Stimulated activated CD4-positive, alpha-beta T cell treated with anti-CD3 and anti-CD28 coated beads, TNF-alpha, amount 100 ng/mL, for 48 hours (primary cell): Measurements from ENCODE around the gene ATP10D.
"Not testable (repeated sequence)": the region's sequence is repeated elsewhere in the genome, so short reads cannot be mapped to it uniquely, and the experiment has no call there.

Source experiments
- DNase-seq, 3 donors: peaks; one replicate each; pipeline ENCODE4 v3.0.0-alpha.2; 2020; ENCODE audit warnings: low read depth in 3 of 3

ATP10D gene

GRCh38 chr4:47486727-47487126, 1.7 kb downstream of the ATP10D start:
- not testable (repeated sequence) for DNase-seq

GRCh38 chr4:47488706-47489105, 3.6 kb downstream of the ATP10D start:
- no peak for DNase-seq

- DNase-seq: no peak
Observed at GRCh38 chr4:47490550-47490949, 5.5 kb downstream of the ATP10D start.

GRCh38 chr4:47493238-47494123, 8.4 kb downstream of the ATP10D start:
- no peak for DNase-seq

- DNase-seq: no peak
Observed at GRCh38 chr4:47494124-47494430, 9.0 kb downstream of the ATP10D start.

GRCh38 chr4:47498899-47499298, 13.8 kb downstream of the ATP10D start:
- DNase-seq: no peak

GRCh38 chr4:47499700-47500099, 14.6 kb downstream of the ATP10D start:
- DNase-seq: no peak

- DNase-seq: no peak
Observed at GRCh38 chr4:47500776-47501175, 15.7 kb downstream of the ATP10D start.

GRCh38 chr4:47505147-47505546, 20.1 kb downstream of the ATP10D start:
- no peak for DNase-seq

GRCh38 chr4:47505666-47506065, 20.6 kb downstream of the ATP10D start:
- no peak for DNase-seq

- DNase-seq: no peak
Observed at GRCh38 chr4:47510506-47511143, 25.6 kb downstream of the ATP10D start.

- DNase-seq: no peak
Observed at GRCh38 chr4:47513461-47513860, 28.4 kb downstream of the ATP10D start.

GRCh38 chr4:47519239-47519883, 34.3 kb downstream of the ATP10D start:
- no peak for DNase-seq

GRCh38 chr4:47525154-47525819, 40.2 kb downstream of the ATP10D start:
- no peak for DNase-seq

GRCh38 chr4:47526281-47526680, 41.2 kb downstream of the ATP10D start:
- no peak for DNase-seq

- DNase-seq: not testable (repeated sequence)
Observed at GRCh38 chr4:47528646-47529045, 43.6 kb downstream of the ATP10D start.

GRCh38 chr4:47530801-47531200, 45.7 kb downstream of the ATP10D start:
- no peak for DNase-seq

- peak in 1 of 3 donors; percentile 8 for DNase-seq
Observed at GRCh38 chr4:47531241-47531953, 46.3 kb downstream of the ATP10D start.

GRCh38 chr4:47531954-47532321, 46.9 kb downstream of the ATP10D start:
- no peak for DNase-seq

GRCh38 chr4:47532658-47533057, 47.6 kb downstream of the ATP10D start:
- no peak for DNase-seq

- no peak for DNase-seq
Observed at GRCh38 chr4:47533689-47534347, 48.7 kb downstream of the ATP10D start.
